IPS-NIHi7 (cell line): ENCODE results near the gene RNPS1.
"Not testable (repeated sequence)": the region's sequence is repeated elsewhere in the genome, so short reads cannot be mapped to it uniquely, and the experiment has no call there.

Experiments
- DNase-seq: peaks from one replicate; pipeline ENCODE4 v3.0.0; 2012; ENCODE audit warnings: mixed read lengths; ENCODE audit errors: extremely low spot score

RNPS1 gene

DNA sequence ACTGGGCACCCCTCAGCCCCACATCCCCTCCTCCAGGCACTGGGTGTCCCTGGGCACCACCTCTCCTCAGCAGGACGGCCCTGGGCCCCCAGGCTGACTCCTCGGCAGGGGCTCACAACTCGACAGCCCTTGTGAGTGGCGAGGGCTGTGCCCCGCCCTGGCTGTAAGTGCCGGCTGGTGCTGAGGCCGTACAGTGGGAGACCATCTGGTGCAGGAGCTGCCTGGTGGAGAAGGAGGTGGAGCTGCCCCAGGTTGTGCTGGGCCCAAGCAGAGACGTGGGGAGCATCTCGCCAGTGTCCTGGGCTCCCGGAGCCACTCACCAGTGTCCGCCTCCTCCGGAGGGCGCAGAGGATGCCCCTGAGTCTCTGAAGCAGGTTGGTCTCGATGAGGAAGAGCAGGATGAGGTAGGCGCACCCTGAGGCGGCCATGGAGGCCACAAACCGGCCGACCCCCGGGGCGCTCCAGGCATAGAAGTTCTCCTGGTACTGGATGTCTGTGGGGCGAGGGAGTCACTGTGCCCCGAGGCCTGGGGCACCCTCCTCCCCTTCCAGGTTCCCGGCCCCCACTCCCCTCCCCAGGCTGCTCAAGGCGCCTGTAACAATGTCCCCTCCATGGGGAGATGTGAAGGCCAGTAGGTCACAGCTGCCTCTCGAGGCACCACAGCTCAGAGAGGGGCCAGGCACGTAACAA is 15.1 kb upstream of the RNPS1 start:
- no peak for DNase-seq

DNA sequence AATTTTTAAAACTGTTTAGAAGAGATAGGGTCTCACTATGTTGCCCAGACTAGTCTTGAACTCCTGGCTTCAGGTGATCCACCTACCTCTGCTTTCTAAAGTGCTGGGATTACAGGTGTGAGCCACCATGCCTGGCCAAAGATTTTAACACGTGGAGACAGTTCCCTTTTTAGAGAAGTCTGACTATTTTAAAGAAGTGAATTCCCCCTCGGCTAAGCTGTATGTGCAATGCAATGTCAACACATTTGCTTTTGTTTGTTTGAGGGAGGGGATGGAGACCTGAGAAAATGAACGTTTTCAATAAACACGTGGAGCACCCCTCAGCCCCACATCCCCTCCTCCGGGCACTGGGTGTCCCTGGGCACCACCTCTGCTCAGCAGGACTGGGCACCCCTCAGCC is 14.3 kb upstream of the RNPS1 start:
- no peak for DNase-seq

DNA sequence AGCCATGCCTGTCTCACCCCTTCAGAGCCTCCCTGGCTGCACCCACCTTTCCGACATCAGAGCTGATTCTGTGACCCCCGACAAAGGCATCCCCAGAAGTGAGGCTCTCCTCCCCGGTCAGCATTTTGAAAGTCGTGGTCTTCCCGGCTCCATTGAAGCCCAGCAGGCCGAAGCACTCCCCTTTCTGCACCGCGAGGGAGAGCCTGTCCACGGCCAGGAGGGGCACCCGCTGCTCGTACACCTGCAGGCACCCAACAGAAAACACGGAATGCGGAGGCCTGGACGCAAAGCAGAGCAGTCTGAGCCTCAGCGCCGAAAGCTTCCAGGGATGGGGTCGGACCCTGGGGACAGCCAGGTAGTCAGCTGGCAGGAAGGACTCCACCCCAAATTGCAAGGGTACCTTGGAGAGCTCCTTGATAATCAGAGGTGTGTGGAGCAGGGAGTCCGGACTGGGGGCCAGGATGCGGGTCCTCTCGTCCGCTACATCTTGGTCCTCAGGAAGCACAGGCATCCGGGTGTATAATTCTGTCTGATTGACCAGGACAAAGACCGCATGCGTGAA is 13.1 kb upstream of the RNPS1 start:
- DNase-seq, result peak; percentile 59

DNA sequence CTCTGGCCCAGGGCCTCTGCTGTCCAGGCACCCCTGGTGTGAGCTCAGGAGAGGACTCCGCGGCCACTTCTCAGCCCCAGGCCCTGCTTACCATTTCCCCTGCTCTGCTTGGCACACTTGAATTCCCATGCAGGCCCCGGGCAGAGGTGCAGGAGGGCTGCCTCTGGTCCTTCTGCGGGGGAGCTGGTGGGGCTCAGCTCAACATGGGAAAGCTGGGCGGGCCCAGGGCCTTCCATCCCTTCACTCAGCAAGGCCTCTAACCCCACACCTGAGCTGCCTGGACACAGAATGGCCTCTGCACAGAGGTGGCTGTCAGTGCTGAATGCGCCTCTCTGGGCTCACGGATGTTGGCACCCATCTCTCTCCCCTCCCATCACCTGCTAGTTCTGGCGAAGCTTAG is 12.5 kb upstream of the RNPS1 start:
- no peak for DNase-seq

DNA sequence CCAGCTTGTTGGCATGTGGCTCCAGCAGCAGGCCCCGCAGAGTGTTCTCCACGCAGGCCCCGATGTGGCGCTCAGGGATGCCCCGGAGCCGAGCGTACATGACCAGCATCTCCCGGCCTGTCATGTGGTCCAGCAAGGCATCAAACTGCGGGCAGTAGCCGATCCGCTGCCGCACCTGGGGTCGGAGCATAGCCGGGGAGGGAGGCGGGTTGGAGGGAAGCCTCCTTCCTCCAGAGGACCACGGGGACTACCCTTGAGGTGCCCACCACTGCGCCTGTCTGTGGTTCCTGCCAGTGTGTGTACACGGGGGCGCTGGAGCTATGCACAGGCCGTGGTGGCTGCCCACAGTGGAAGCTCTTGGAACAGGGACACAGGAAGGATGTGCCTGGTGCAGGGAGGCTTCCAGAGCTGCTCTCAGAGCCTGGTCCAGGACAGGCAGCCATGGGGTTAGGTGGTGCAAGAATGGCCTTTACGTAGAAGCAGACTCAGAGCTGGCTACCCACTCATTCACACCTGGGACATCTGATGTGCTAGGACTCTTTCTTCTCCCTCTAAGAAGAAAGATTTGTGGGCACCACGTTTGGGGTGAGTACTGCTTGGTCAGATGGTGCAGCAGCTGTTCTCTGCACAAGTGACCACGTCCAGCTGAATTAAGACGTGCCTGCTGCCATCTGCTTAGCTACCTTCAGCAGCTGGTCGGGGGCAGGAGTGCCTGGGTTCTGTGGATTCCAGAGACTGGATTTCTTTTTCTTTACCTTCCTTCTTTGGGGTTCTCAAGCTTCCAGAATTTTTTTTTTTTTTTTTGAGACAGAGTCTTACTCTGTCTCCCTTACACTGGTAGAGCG is 11.3 kb upstream of the RNPS1 start:
- DNase-seq, result no peak

DNA sequence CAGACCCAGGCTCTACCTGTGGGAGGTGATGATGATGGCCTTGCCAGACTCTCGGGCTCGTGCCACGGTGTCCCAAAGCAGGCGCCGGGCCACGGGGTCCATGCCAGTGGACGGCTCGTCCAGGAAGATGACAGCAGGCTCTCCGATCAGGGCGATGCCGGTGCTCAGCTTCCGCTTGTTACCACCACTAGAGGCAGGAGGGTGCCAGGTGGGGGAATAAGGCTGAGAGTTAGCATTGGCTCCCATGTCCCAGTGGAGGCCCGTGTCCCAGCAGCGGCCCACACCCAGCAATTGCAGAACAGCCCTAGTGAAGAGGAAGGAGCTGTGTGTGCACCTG is 10.3 kb upstream of the RNPS1 start:
- peak; percentile 64 for DNase-seq

DNA sequence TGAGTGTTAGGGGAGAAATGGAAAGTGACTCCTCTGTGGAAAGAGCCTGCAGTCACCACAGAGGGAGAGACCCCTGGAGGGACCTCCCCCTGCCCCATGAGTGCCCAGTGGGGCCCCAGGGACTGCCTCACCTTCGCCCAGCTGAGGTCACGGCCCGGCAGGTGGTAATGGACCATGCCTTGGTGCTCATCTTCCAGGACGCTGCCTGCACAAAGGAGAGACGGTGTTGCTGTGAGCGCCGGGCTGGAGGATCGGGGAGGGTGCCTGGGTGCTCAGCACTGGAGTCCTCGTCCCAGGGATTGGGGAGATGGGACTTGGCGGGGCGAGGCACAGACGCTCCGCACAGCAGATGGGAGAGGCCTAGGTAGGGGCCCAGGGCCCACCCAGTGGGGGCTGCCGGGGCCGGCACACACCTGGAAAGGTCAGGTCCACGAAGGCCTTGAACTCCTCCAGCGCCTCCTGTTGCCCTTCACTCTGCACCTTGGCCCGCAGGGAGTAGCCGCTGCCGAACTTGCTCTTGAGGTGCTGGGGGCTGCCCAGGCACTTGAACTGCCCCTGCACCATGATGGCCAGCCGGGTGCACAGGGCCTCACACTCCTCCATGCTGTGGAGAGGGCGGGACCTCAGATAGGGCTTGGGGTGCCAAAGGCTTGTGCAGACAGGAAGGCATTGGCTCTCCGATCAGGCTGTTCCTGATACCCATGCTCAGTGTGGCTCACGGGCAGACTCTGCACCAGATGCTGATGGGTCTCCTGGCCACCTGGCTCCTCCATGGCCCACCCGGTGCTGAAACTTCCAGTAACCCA is 9.7 kb upstream of the RNPS1 start:
- DNase-seq, result no peak

DNA sequence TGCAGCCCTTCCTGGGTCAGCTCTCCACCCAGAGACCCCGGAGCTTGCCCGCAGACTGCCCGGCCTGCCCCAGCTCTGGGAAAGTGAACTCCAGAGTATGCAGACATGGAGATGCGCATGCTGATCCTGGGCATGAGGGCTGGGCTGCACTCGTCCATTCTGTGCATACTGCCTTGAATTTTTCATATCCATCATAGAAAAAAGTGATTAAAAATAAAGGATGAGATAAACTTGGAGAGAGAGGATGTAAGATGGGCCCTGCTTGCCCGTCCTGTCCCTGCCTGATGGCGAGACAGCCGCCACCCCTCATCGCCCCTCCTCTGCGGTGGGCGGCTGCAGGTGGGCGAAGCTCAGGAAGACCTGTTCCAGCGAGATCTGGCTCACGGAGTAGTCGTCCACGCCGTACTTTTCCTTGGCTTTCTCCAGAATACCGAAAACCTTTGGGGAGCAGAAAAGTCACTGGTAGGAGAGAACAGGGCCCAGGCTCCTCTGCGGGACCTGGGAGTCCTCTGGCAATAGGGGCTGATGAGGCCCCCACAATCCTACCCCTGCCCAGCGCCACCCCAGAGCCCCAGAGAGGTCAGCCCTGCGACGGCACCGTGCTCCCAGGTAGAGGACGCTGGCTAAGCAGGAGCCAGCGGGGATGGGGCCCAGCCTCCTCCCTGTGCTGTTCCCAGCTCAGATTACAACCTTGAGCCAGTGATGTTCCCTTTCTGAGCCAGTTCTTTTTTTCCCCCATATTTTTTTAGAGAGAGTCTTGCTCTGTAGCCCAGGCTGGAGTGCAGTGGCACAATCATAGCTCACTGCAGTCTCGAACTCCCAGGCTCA is 8.7 kb upstream of the RNPS1 start:
- no peak for DNase-seq

DNA sequence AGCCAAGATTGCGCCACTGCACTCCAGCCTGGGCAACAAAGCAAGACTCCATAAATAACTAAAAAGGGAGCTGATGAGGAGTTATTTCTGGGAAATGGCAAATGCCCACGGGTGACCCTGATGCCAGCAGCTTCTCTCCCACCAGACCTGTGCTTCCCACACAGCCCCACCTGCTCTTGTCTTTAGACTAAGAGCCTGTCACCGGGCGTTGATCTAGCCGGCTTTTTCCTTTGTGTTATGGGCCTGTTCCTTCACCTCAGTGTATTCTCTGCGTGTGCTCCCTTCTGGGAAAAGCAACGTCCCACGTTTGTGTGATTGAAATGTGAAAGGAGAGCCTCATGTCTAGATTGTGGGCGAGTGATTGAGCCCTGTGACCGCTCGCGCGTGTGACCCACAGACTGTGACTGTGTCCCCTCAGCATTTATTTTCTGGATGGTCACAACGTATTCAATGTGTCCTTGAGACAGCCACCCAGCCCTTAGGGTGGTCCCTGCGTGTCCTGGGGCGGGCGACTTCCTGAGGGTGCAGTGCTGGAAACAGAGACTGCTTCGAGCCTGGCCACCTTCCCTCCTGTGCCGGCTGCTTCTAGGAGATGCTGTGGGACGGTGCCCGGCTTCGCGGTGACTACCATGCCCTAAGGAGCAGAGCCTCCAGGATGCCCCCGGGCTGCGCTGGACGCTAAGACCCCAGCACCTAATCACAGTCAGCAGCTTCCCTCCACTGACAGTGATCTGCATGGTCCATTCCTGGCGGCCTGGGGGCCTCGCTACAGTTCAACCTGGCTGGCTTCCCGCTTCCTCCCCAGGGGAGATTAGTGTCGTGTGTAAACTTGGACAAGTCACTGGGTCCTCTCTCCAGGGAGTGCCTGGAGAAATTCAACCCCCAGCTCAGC is 7.8 kb upstream of the RNPS1 start:
- no peak for DNase-seq

DNA sequence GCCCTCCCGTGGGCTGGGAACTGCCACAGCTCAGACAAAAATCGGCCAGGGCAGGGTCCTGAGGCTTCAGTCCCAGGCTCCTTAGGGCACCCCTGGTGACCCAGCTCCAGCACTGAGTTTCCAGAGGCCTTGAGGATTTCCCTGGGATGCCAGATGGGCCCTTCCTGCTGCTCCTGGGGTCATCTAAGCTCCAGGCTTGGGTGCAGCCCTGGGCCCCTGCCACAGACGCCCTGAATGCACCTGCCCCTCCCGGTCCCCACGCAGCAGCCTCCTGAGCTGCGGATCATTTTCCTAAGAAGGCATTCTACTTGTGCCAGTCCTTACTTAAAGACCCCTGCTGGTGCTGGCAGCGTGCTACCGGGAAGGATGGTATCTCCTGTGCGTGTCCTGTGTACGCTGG is 6.0 kb upstream of the RNPS1 start:
- DNase-seq, result no peak

DNA sequence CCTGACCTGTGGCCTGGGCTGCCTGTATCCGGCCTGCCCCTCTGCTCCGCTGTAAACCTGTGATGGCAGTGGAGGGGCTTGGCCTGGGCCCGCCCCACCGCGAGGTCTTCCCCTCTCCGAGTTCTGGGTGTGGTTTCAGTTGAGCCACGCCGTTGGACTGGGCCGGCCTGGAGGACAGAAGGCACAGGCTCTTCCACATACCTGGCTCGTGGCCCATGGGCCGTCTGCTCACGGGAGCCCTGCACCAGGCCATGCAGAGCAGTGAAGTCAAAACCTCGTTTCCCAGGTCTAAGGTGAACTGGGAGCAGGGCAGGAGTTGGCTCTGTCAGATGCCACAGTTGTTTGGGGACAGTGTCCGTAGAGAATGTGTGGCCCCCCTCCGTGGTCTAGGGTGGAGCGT is 5.6 kb upstream of the RNPS1 start:
- DNase-seq, result no peak

DNA sequence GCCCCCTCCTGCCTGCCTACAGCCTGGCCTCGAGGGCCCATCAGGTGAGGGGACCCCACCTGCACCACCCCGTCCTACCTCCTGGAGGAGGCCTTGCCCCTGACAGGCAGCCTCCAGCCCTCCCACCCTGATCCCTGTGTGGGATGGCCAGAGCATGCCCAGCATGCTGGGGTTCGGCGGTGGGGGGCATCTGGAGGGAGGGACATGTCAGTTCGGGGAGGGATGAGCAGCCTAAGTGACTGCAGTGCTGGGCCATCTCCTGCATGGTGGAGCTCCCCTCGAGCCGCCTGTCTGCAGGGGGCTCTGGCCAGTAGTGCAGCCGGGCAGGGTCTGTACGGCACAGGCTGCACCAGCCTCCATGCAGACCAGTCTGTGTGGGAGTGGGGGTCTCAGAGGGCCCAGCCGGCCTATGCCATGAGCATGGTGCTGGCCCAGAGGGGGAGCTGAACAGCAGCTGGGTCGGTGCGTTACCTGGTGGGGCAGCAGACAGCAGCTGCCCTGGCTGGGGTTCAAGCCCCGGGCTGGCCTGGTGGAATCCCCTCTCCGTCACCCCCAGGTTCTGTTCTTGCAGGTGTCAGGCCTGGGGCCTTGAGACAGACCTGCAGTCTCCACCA is 4.0 kb upstream of the RNPS1 start:
- no peak for DNase-seq

DNA sequence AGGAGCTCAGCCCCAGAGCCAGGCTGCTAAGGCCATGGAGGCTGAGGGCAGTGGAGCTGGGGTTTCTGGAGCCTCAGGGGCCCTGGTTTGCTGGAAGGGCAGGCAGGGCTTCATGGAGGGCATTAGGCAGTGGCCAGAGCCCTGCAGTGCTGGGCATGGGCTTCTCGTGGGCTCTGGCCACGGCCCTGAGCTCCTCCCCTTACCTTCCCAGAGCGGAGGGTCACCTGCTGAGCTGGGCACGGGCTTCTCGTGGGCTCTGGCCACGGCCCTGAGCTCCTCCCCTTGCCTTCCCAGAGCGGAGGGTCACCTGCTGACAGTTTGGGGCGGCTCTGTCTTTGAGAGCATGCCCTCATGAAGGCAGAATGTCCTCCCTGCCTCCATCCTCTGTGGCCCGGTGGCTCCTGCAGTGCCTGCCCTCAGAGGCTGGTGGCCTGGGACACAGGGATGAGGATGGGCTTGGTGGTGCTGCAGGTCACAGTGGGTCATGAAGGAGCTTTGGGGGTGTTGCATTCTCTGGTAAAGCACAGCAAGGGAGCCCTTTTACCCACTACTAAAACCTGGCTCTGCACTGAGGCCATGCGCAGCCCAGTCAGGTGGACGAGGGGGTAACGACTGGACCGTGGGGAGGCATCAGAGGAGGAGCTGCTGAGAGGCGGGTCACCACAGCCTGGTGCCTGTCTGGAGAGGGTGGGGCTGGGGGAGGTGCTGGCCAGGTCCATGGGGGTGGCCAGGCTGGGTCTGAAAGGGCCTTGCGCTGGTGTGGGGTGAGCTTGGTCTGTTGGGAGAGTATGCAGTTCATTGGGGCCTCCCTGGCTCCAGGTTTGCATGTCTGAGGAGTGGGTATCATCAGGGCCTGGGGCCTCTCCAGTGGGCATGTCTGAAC is 2.9 kb upstream of the RNPS1 start:
- no peak for DNase-seq

DNA sequence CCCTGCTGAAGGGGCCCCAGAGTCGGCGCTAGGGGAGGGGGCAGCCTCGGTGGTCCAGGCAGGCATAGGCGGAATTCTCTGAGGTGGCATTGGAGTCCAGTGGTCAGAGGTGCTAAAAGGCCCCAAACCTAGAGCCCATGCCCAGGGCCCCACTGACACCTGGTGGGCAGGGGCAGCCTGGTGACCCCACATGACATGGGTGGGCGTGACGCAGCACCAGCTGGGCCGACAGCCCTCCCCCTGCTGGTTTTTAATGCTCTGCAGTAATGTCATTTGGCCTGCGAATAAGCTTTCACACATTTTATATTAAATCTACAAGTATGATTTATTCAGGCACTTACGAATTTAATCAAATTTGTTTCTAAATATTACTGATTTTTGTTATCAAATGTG is 2.1 kb upstream of the RNPS1 start:
- no peak for DNase-seq

DNA sequence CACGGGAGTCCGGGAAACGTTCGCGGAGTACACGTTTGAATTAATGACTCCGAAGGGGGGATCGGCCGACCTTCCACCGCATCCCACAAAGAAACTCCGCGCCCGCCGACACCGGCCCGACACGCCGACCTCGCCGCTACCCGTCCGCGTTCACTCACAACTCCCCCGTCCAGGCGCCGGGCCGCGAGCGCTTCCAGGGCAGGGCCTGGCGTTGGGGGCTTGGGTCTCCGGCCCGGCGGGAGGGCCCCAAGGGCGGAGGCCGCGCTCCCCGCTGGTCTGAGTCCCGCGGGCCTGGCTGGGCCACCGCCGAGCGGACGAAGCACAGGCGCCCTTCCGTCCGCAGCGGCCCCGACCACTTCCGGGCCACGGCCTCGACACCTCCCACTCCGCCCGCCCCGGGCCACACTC is 417 bp downstream of the RNPS1 start:
- DNase-seq, result not testable (repeated sequence)

DNA sequence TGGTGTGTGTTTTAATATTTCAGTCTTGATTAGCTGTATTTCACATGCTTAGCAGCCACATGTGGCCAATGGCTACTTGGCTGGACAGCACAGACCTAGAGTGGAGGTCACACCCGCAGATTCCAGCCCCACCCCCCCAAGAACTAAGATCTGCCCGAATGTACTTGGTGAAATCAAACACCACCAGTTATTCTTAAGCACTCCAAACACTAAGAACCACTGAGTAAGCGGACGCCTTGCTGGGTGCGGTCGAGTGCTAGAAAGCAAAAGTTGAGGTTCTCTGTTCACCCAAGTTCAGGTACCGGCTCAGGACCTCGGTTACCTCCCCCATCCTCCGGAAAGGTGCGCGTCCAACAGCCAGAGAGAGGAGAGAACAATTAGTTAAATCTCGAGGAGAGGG is 1.0 kb downstream of the RNPS1 start:
- not testable (repeated sequence) for DNase-seq

DNA sequence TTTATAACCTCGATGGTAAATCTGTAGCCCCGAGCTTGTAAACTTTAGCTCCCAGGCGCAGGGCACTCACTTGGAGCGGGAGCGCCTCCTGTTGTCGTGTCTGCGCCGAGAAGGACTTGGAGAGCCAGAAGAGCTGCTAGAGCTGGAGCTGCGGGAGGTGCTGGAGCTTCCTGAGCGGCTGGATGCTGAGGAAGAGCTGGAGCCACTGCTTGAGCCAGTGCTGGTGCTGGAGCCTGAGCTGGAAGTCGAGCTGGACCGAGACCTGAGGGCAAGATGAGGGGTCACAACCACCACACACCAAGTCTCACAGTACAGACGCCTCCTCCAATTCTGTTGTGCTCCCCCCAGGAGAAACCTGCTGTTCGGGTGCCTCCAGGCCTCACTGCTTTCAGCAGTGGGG is 4.9 kb downstream of the RNPS1 start:
- not testable (repeated sequence) for DNase-seq

DNA sequence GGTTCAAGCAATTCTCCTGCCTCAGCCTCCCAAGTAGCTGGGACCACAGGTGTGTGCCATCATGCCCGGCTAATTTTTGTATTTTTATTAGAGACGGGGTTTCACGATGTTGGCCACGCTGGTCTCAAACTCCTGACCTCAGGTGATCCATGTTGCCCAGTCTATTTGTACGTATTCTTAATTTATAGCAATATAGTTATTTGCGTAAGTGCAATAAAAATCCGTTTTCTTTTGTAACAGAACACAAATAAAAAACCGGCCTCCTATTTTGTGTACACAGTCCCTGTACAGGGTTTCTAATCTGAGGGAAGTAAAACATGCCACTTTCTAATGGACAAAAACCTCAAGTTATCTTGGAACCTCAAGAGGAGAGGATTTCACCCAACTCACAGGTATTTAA is 7.7 kb downstream of the RNPS1 start:
- no peak for DNase-seq

DNA sequence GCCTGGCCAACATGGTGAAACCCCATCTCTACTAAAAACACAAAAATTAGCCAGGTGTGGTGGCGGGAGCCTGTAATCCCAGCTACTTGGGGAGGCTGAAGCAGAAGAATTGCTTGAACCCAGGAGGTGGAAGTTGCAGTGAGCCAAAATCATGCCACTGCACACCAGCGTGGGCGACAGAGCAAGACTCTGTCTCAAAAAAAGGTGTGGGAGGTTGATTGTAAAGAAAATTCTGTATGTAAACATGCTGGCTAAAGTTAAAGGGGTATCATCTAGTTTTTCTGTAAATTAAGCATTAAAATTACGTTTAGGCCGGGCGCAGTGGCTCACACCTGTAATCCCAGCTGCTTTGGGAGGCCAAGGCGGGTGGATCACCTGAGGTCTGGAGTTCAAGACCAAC is 9.4 kb downstream of the RNPS1 start:
- not testable (repeated sequence) for DNase-seq
